ENCODE measurements around the gene MCMBP.

The MCMBP gene

GRCh38 chr10:119872610-119872859 lies at the start of gene MCMBP:
MCMBP (minus strand) TSS chr10:119872843; CDS start chr10:119872584, 259 bp downstream.
- TF ChIP-seq SNAI2 (CRISPR knock-in tag; IDR thresholded peaks at IDR 0.05) (no peak), TSHZ2 (CRISPR knock-in tag; IDR thresholded peaks at IDR 0.05) (no peak), BACH2 (CRISPR knock-in tag; IDR thresholded peaks at IDR 0.05; ENCODE audit: borderline replicate concordance) (no peak), PATZ1 (CRISPR knock-in tag; IDR thresholded peaks at IDR 0.05; ENCODE audit: borderline replicate concordance) (no peak), ZC3H10 (CRISPR knock-in tag; IDR thresholded peaks at IDR 0.05) (no peak), OSR1 (CRISPR knock-in tag; IDR thresholded peaks at IDR 0.05) (no peak), TCF4 (CRISPR knock-in tag; IDR thresholded peaks at IDR 0.05; ENCODE audit: borderline replicate concordance) (no peak), PPARA (CRISPR knock-in tag; IDR thresholded peaks at IDR 0.05; ENCODE audit: borderline replicate concordance) (no peak), CSDC2 (CRISPR knock-in tag; IDR thresholded peaks at IDR 0.05) (no peak), ZFP3 (CRISPR knock-in tag; IDR thresholded peaks at IDR 0.05) (no peak)
- ATAC-seq = no peak

- ATAC-seq = no peak
- TF ChIP-seq CSRNP3 (CRISPR knock-in tag; IDR thresholded peaks at IDR 0.05) = no peak
- TF ChIP-seq ZNF70 (CRISPR knock-in tag; IDR thresholded peaks at IDR 0.05) = no peak
- TF ChIP-seq BACH2 (CRISPR knock-in tag; IDR thresholded peaks at IDR 0.05; ENCODE audit: borderline replicate concordance) = no peak
- TF ChIP-seq PPARA (CRISPR knock-in tag; IDR thresholded peaks at IDR 0.05; ENCODE audit: borderline replicate concordance) = no peak
- TF ChIP-seq ZFP30 (CRISPR knock-in tag; IDR thresholded peaks at IDR 0.05) = no peak
- no peak for TF ChIP-seq ZNF8 (CRISPR knock-in tag; IDR thresholded peaks at IDR 0.05)
These were observed 47.2 kb upstream of the MCMBP start for GRCh38 chr10:119919826-119920225.

GRCh38 chr10:119919271-119919670 lies 46.6 kb upstream of the MCMBP start:
- TF ChIP-seq POU6F1 (CRISPR knock-in tag; IDR thresholded peaks at IDR 0.05; ENCODE audit: borderline replicate concordance, low read depth) = no peak
- TF ChIP-seq TCF4 (CRISPR knock-in tag; IDR thresholded peaks at IDR 0.05; ENCODE audit: borderline replicate concordance) = no peak
- TF ChIP-seq ESRRG (CRISPR knock-in tag; IDR thresholded peaks at IDR 0.05) = no peak
- no peak for TF ChIP-seq TOX (CRISPR knock-in tag; IDR thresholded peaks at IDR 0.05; ENCODE audit: borderline replicate concordance)
- no peak for TF ChIP-seq RARB (CRISPR knock-in tag; IDR thresholded peaks at IDR 0.05)
- ATAC-seq = no peak

- peak; percentile 28; the same call in 1 of the 3 replicates for ATAC-seq
- TF ChIP-seq ZFP3 (CRISPR knock-in tag; IDR thresholded peaks at IDR 0.05) (no peak), TSHZ2 (CRISPR knock-in tag; IDR thresholded peaks at IDR 0.05) (no peak), ESRRG (CRISPR knock-in tag; IDR thresholded peaks at IDR 0.05) (no peak), OSR1 (CRISPR knock-in tag; IDR thresholded peaks at IDR 0.05) (no peak), ARNTL (CRISPR knock-in tag; IDR thresholded peaks at IDR 0.05; ENCODE audit: borderline replicate concordance, low read depth) (no peak)
These were observed 45.1 kb upstream of the MCMBP start for GRCh38 chr10:119917777-119918176.
